H1 (cell line): Measurements from ENCODE around the gene MAP4K5. TPM values are rescaled to one million over a fixed set of nuclear protein-coding genes. Genes with fewer than 3 reads are reported as not detected.

Experiments used
- CEBPB ChIP-seq: IDR thresholded peaks from 2 replicates; pipeline ENCODE4 v1.6.1; 2012; ENCODE audit warnings: low read depth, low read length
- GTF2F1 ChIP-seq: IDR thresholded peaks from 2 replicates; pipeline ENCODE4 v1.6.1; 2012; ENCODE audit warnings: low read depth, low read length, improper control_type of control experiment, borderline replicate concordance
- HDAC2 ChIP-seq, 2 experiments: fragments of 300-600 bp in 1 of 2; sonication (generic) in 1 of 2; IDR thresholded peaks; 2 replicates each; pipeline ENCODE4 v1.6.1; 2011 to 2012; ENCODE audit warnings: low read depth in 2 of 2, low read length in 2 of 2, mild to moderate bottlenecking in 2 of 2, moderate library complexity in 2 of 2, borderline replicate concordance in 1 of 2, inconsistent platforms in 1 of 2
- HDAC6 ChIP-seq: IDR thresholded peaks from one replicate; pipeline ENCODE4 v1.7.1; 2012; ENCODE audit warnings: low read depth, mild to moderate bottlenecking, inconsistent platforms, low read length, moderate library complexity
- SAP30 ChIP-seq: fragments of 300-600 bp; sonication (generic); IDR thresholded peaks from 2 replicates; pipeline ENCODE4 v1.7.1; 2012; ENCODE audit warnings: low read length, moderate library complexity, mild to moderate bottlenecking, inconsistent platforms; ENCODE audit not compliant: insufficient read depth, insufficient replicate concordance
- polyA plus RNA-seq, 7 experiments: library from polyadenylated mRNA; depleted of rRNA in 3 of 7; stranded (reverse) in 5 of 7; unstranded in 2 of 7; fragments of >200 nt in 5 of 7; fragments of 200-250 nt in 2 of 7; gene quantifications; 1 replicate in 5 of 7; 2 replicates in 1 of 7; 4 replicates in 1 of 7; pipeline versions ENCODE4 v1.2.1 to v1.2.3, GENCODE V29; 2011 to 2013; ENCODE audit warnings: missing spikeins in 2 of 7, mixed read lengths in 2 of 7
- total RNA-seq: library from RNA; stranded (reverse); fragmentation: NEBNext Ultra II Directional; extraction: Animal tissue kit (Norgen Biotek cat#: 25700); gene quantifications from 2 replicates; pipeline ENCODE4 v1.2.1, GENCODE V29; 2021
- TF ChIP-seq, protein P1 (sequence below): fragments of 300-600 bp; sonication (generic); IDR thresholded peaks from 2 replicates; pipeline ENCODE4 v1.7.1; 2012; ENCODE audit warnings: low read length, moderate library complexity, mild to moderate bottlenecking, inconsistent platforms; ENCODE audit not compliant: insufficient replicate concordance
- TF ChIP-seq, protein P2 (sequence below): IDR thresholded peaks from 2 replicates; pipeline ENCODE4 v1.6.1; 2011; ENCODE audit warnings: low read depth, mild to moderate bottlenecking, low read length; ENCODE audit not compliant: insufficient read depth
- TF ChIP-seq, protein P3 (sequence below), 3 experiments: IDR thresholded peaks; 1 replicate in 2 of 3; 2 replicates in 1 of 3; pipeline versions ENCODE4 v1.5.1 to v1.6.1; 2011; ENCODE audit warnings: low read length in 3 of 3, mild to moderate bottlenecking in 3 of 3, inconsistent platforms in 2 of 3, low read depth in 1 of 3, moderate library complexity in 1 of 3; ENCODE audit not compliant: insufficient read depth in 1 of 3; ENCODE audit errors: control extremely low read depth in 1 of 3

The MAP4K5 gene
- total and polyA plus RNA-seq, 2 of the 8 experiments (the other 6 are each of a cell fraction or from before 2014, with no cell fraction given), result 7.6 to 34.5 TPM

DNA sequence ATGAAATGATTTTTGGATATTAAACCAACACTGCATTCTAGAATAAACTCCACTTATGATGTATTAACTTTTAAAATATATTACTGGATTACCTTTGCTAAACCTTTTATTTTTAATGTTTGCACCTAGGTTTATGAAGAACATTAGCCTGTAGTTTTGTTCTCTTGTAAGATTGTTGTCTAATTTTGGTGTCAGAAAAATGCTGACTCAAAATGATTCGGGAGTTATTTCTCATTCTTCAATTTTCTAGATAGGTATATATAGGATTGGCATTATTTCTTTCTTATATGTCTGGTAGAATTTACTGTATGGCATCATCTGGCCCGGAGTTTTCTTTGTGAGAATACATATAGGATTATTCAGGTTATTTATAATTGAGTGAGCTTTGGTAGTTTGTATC is 54.6 kb downstream of the MAP4K5 start (continued):
- TF ChIP-seq, protein P1, sequence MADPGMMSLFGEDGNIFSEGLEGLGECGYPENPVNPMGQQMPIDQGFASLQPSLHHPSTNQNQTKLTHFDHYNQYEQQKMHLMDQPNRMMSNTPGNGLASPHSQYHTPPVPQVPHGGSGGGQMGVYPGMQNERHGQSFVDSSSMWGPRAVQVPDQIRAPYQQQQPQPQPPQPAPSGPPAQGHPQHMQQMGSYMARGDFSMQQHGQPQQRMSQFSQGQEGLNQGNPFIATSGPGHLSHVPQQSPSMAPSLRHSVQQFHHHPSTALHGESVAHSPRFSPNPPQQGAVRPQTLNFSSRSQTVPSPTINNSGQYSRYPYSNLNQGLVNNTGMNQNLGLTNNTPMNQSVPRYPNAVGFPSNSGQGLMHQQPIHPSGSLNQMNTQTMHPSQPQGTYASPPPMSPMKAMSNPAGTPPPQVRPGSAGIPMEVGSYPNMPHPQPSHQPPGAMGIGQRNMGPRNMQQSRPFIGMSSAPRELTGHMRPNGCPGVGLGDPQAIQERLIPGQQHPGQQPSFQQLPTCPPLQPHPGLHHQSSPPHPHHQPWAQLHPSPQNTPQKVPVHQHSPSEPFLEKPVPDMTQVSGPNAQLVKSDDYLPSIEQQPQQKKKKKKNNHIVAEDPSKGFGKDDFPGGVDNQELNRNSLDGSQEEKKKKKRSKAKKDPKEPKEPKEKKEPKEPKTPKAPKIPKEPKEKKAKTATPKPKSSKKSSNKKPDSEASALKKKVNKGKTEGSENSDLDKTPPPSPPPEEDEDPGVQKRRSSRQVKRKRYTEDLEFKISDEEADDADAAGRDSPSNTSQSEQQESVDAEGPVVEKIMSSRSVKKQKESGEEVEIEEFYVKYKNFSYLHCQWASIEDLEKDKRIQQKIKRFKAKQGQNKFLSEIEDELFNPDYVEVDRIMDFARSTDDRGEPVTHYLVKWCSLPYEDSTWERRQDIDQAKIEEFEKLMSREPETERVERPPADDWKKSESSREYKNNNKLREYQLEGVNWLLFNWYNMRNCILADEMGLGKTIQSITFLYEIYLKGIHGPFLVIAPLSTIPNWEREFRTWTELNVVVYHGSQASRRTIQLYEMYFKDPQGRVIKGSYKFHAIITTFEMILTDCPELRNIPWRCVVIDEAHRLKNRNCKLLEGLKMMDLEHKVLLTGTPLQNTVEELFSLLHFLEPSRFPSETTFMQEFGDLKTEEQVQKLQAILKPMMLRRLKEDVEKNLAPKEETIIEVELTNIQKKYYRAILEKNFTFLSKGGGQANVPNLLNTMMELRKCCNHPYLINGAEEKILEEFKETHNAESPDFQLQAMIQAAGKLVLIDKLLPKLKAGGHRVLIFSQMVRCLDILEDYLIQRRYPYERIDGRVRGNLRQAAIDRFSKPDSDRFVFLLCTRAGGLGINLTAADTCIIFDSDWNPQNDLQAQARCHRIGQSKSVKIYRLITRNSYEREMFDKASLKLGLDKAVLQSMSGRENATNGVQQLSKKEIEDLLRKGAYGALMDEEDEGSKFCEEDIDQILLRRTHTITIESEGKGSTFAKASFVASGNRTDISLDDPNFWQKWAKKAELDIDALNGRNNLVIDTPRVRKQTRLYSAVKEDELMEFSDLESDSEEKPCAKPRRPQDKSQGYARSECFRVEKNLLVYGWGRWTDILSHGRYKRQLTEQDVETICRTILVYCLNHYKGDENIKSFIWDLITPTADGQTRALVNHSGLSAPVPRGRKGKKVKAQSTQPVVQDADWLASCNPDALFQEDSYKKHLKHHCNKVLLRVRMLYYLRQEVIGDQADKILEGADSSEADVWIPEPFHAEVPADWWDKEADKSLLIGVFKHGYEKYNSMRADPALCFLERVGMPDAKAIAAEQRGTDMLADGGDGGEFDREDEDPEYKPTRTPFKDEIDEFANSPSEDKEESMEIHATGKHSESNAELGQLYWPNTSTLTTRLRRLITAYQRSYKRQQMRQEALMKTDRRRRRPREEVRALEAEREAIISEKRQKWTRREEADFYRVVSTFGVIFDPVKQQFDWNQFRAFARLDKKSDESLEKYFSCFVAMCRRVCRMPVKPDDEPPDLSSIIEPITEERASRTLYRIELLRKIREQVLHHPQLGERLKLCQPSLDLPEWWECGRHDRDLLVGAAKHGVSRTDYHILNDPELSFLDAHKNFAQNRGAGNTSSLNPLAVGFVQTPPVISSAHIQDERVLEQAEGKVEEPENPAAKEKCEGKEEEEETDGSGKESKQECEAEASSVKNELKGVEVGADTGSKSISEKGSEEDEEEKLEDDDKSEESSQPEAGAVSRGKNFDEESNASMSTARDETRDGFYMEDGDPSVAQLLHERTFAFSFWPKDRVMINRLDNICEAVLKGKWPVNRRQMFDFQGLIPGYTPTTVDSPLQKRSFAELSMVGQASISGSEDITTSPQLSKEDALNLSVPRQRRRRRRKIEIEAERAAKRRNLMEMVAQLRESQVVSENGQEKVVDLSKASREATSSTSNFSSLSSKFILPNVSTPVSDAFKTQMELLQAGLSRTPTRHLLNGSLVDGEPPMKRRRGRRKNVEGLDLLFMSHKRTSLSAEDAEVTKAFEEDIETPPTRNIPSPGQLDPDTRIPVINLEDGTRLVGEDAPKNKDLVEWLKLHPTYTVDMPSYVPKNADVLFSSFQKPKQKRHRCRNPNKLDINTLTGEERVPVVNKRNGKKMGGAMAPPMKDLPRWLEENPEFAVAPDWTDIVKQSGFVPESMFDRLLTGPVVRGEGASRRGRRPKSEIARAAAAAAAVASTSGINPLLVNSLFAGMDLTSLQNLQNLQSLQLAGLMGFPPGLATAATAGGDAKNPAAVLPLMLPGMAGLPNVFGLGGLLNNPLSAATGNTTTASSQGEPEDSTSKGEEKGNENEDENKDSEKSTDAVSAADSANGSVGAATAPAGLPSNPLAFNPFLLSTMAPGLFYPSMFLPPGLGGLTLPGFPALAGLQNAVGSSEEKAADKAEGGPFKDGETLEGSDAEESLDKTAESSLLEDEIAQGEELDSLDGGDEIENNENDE, result no peak
- TF ChIP-seq, protein P2, sequence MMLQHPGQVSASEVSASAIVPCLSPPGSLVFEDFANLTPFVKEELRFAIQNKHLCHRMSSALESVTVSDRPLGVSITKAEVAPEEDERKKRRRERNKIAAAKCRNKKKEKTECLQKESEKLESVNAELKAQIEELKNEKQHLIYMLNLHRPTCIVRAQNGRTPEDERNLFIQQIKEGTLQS, result no peak
- TF ChIP-seq, protein P3, sequence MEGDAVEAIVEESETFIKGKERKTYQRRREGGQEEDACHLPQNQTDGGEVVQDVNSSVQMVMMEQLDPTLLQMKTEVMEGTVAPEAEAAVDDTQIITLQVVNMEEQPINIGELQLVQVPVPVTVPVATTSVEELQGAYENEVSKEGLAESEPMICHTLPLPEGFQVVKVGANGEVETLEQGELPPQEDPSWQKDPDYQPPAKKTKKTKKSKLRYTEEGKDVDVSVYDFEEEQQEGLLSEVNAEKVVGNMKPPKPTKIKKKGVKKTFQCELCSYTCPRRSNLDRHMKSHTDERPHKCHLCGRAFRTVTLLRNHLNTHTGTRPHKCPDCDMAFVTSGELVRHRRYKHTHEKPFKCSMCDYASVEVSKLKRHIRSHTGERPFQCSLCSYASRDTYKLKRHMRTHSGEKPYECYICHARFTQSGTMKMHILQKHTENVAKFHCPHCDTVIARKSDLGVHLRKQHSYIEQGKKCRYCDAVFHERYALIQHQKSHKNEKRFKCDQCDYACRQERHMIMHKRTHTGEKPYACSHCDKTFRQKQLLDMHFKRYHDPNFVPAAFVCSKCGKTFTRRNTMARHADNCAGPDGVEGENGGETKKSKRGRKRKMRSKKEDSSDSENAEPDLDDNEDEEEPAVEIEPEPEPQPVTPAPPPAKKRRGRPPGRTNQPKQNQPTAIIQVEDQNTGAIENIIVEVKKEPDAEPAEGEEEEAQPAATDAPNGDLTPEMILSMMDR (IDR thresholded peaks at IDR 0.05; ENCODE audit: control extremely low read depth in 1 of 3, insufficient read depth in 1 of 3, low read depth in 1 of 3, low read length in 3 of 3), result no peak
- TF ChIP-seq HDAC6, result no peak
- no peak for TF ChIP-seq SAP30
- no peak for TF ChIP-seq GTF2F1
- TF ChIP-seq CEBPB, result no peak
- TF ChIP-seq HDAC2 (IDR thresholded peaks at IDR 0.05; ENCODE audit: borderline replicate concordance in 1 of 2, low read depth in 2 of 2, low read length in 2 of 2), result no peak
